ENCODE data around the gene TMEM114.

DNA sequence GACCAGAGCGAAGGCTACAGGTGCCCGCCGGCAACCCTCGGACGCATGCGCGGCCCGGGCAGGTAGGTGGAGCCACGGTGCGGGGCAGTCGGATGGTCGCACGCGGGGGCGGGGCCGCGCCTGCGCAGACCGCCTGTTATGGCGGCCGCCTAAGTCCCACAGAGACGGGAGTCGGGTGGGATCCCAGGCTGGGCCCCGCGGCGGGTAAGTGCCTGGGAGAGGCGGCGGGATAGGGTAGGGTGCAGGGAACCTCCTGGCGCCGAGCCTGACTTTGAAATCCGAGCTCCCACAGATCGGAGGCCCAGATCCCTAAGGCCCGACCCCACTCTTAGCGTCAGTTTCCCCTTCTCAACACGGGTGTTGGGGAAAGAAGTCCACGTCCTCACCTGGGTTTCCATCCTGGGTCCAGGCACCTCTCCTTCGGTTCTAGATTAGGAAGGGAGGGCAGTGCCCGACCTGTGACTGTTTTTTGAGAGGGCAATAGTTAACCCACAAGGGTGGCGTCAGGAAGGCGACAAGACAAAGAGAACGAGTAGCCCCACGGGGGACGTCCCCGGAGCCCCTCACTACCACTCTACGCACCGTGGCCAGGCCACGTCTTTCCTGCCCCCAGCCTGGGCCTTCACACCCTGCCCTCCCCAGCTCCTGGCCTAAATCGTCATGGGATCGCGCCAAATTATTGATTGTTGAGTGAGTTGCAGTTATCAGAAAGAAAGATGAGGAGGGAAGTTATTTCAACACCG is 31.4 kb upstream of the TMEM114 start, which contains the start of gene METTL22:
- TF ChIP-seq, protein P1, sequence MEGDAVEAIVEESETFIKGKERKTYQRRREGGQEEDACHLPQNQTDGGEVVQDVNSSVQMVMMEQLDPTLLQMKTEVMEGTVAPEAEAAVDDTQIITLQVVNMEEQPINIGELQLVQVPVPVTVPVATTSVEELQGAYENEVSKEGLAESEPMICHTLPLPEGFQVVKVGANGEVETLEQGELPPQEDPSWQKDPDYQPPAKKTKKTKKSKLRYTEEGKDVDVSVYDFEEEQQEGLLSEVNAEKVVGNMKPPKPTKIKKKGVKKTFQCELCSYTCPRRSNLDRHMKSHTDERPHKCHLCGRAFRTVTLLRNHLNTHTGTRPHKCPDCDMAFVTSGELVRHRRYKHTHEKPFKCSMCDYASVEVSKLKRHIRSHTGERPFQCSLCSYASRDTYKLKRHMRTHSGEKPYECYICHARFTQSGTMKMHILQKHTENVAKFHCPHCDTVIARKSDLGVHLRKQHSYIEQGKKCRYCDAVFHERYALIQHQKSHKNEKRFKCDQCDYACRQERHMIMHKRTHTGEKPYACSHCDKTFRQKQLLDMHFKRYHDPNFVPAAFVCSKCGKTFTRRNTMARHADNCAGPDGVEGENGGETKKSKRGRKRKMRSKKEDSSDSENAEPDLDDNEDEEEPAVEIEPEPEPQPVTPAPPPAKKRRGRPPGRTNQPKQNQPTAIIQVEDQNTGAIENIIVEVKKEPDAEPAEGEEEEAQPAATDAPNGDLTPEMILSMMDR (IDR thresholded peaks at IDR 0.05; ENCODE audit: insufficient read depth, low read length, poor library complexity, severe bottlenecking), result no peak
- no peak for TF ChIP-seq EZH2phosphoT487 (conservative IDR thresholded peaks at IDR 0.05; ENCODE audit: low read length)
